ENCODE measurements around the gene YARS1.

- TF ChIP-seq CTCF (IDR thresholded peaks at IDR 0.05; ENCODE audit: low read length) (no peak), EZH2phosphoT487 (IDR thresholded peaks at IDR 0.05; ENCODE audit: low read length) (no peak)
Measured at GRCh38 chr1:32744071-32744425, 73.1 kb downstream of the YARS1 start.
